Measurements from ENCODE around the gene CLEC6A.

DNA sequence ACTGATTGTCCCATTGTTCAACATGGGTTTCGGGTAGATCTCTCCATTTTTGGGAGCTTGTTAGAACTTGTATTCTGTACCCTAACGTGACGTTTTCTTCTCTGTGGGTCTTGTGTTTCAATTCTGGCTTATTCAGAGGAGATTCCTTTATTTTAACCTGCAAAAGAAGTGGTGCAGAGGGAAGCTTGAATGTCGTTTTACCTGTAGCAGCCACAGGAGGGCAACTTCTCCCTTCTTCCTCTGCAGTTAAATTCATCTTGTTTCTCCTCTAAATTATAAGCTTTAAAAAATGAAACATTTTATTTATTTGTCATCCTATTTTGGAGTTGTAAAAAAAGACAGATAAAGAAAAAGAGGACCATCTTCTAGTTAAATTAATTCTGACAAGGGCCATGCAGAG lies 43.9 kb downstream of the CLEC6A start:
- TF ChIP-seq, protein P1, sequence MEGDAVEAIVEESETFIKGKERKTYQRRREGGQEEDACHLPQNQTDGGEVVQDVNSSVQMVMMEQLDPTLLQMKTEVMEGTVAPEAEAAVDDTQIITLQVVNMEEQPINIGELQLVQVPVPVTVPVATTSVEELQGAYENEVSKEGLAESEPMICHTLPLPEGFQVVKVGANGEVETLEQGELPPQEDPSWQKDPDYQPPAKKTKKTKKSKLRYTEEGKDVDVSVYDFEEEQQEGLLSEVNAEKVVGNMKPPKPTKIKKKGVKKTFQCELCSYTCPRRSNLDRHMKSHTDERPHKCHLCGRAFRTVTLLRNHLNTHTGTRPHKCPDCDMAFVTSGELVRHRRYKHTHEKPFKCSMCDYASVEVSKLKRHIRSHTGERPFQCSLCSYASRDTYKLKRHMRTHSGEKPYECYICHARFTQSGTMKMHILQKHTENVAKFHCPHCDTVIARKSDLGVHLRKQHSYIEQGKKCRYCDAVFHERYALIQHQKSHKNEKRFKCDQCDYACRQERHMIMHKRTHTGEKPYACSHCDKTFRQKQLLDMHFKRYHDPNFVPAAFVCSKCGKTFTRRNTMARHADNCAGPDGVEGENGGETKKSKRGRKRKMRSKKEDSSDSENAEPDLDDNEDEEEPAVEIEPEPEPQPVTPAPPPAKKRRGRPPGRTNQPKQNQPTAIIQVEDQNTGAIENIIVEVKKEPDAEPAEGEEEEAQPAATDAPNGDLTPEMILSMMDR (conservative IDR thresholded peaks at IDR 0.05; ENCODE audit: low read depth, low read length) = no peak
- TF ChIP-seq EZH2 (IDR thresholded peaks at IDR 0.05; ENCODE audit: borderline replicate concordance, low read depth, low read length, poor library complexity, severe bottlenecking) = no peak
